GM12864 (cell line): ENCODE data around the gene TCIRG1.

Experiments used
- DNase-seq: peaks from one replicate; pipeline ENCODE4 v3.0.0-alpha.2; 2011; ENCODE audit warnings: low read depth
- H3K4me3 ChIP-seq: 2 replicates; pipeline ENCODE4 v1.5.1; 2011; ENCODE audit warnings: mild to moderate bottlenecking, low read depth, low read length, control low read depth
- TF ChIP-seq, protein P1 (sequence below): IDR thresholded peaks from 2 replicates; pipeline ENCODE4 v1.5.1; 2011; ENCODE audit warnings: low read depth, mild to moderate bottlenecking, moderate library complexity, low read length, control low read depth, inconsistent platforms; ENCODE audit errors: missing control alignments

TCIRG1 gene

DNA sequence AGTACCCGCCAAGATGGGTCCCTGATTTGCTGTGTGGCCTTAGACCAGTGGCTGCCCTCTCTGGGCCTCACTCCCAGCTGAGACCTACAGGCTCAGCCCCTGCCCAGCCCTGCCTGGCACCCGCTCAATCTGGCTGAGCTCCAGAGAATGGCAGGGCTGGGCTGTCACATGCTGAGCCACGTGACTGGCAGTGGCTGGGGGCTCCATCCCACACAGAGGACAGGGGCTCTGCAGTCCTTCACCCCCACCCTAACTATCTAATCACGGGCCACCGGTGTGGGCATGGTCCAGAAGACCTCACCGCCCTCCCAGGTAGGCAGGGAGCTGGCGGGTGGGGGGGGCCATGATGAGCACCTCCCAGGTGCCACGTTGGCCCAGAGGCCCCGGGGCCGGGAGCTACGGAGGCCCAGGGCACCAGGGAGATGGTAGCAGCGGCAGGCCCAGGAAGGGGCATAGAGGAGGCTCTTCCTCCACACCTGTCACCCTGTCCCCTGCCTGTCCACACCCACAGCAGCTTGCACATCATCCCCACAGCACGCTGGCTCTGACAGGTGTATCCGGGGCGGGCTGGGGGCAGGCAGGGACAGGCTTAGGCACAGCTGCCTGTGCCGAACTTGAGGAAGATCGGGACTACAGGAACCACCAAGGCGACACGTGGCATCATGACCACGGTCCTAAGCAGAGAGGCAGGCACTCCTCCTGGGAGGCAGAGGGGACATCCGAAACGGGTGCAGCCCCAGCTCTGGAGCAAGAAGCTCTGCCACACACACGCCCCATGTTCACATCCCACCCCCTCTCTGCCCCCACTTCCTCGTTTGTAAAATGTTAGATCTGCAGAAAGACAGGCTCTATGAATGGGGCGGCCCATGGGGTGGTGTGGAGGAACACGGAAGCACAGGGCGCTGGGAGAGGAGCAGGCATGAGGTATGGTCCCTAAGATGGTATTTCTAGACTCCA is 30.2 kb upstream of the TCIRG1 start:
- DNase-seq, result no peak
- TF ChIP-seq, protein P1, sequence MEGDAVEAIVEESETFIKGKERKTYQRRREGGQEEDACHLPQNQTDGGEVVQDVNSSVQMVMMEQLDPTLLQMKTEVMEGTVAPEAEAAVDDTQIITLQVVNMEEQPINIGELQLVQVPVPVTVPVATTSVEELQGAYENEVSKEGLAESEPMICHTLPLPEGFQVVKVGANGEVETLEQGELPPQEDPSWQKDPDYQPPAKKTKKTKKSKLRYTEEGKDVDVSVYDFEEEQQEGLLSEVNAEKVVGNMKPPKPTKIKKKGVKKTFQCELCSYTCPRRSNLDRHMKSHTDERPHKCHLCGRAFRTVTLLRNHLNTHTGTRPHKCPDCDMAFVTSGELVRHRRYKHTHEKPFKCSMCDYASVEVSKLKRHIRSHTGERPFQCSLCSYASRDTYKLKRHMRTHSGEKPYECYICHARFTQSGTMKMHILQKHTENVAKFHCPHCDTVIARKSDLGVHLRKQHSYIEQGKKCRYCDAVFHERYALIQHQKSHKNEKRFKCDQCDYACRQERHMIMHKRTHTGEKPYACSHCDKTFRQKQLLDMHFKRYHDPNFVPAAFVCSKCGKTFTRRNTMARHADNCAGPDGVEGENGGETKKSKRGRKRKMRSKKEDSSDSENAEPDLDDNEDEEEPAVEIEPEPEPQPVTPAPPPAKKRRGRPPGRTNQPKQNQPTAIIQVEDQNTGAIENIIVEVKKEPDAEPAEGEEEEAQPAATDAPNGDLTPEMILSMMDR, result no peak

DNA sequence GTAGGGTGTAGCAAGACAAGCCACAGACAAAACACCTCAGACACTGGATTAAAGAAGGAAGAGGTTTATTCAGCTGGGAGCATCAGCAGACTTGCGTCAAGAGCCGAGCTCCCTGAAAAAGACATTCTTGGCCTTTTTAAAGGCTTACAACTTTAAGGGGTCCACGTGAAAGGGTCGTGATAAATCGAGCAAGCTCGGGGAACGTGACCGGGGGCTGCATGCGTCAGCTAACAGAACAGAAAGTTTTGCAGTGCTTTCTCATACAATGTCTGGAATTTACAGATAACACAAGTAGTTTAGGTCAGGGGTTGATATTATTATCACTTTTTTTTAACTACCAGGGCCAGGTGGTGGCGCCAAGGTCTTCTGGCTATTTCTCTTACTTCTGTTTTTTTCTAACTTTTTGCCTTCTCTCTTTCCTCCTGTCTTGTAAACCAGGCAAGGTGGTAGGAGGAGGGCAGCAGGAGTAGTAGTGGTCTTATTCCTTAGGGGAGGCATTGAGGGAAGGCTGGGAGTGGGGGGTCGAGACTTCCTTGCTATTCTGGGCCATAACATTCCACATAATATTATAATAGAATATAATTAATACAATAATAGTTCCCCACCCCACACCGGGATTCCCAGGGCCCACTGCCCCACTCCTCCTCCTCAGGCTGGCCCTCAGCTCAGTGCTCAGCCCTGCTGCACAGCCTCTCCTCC is 29.3 kb upstream of the TCIRG1 start:
- TF ChIP-seq, protein P1, result peak; percentile 28
- DNase-seq, result no peak
- no peak overlapping the region for H3K4me3 ChIP-seq

More for the DNA sequence above, 30.2 kb upstream of the TCIRG1 start:
- H3K4me3 ChIP-seq, result no peak overlapping the region

DNA sequence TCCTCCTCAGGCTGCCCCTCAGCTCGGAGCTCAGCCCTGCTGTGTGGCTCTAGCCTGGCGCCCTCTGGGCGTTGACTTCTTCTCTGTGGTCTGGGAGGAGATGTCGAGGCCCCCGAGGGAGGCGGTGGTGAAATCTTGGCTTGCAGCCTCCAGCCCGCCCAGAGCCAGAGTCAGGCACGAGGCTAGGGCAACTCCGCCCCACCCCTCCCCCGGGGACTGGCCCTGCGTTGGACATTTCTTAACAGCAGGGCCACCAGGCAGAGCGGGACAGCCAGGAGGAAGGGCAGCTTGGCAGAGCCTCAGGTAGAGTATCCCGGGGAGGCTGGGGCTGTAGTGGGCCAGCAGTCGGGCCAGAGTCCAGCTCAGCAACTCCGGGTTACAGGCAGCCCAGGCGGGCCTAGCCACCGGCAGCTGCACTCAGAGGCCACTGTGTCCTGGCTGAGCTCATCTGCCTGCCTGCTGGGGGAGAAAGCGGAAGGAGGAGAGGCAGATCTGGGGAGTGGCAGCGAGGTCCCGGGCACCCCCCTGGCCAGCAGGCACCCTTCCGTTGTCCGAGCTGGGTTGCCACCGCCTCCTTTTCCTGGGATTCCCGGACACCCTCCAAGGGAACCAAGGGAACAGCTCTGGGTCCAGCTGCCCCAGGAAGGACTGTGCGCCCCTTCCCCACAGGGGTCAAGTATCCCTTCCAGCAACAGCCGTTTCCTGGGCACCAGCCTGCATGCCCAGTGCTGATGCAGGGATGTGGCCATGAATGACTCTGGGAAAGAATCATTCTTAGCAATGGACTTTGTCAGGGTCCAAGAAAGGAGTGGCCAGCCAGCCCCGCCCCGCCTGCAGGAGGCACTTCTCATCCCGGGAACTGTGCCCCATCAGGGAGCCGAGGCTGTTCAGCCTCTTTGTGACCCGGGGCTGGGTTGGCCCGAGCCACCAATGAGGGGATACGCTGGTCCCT is 28.5 kb upstream of the TCIRG1 start, which contains the start of gene ALDH3B1:
ALDH3B1 (plus strand) TSS at position 238 of the 952 bp plus-strand sequence. CDS start 4,971 bp downstream, outside the sequence.
- TF ChIP-seq, protein P1, result no peak
- no peak for DNase-seq
- no peak within 1 kb of the TSS for H3K4me3 ChIP-seq

DNA sequence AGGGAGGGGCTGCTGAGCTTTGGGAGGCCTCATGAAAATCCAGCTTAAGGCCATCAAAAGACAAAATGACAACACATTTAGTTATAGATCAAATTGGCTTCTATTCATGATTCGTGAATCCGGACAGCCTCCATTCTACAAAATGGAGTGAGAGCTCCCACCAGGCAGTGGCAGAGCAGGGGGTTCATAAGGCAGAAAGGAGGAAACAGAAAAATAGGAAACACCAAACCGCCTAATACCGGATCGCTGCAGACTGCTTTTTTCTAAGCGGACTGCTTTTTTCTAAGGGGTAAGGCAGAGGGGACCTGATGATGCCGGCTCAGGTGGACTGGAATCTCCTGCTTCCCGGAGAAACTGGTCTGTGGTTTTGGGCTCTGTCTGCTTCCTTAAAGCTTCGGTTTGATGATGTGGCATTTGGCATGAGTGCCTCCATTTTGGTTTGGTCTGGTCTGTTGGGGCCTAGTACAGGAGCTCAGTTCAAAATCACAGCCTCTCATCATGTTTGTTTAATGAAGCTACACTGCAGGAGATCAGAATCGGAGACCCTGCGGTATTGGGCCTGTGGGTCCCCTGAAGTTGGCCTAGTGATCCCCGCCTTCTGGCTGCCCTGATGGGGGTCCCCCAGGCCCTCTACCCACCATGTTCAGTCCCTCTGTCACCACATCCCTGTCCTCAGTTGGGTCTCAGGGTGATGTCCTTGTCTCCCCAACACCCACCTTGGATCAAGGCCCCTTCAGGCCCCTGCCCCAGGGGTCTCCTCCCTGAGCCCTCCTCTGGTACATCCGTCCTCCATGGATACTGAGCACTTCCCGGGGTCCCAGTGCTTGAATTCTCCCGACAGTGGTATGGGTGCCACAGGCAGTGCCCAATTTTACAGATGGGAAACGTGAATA is 27.5 kb upstream of the TCIRG1 start:
- TF ChIP-seq, protein P1, result no peak
- DNase-seq, result no peak
- H3K4me3 ChIP-seq, result no peak overlapping the region

DNA sequence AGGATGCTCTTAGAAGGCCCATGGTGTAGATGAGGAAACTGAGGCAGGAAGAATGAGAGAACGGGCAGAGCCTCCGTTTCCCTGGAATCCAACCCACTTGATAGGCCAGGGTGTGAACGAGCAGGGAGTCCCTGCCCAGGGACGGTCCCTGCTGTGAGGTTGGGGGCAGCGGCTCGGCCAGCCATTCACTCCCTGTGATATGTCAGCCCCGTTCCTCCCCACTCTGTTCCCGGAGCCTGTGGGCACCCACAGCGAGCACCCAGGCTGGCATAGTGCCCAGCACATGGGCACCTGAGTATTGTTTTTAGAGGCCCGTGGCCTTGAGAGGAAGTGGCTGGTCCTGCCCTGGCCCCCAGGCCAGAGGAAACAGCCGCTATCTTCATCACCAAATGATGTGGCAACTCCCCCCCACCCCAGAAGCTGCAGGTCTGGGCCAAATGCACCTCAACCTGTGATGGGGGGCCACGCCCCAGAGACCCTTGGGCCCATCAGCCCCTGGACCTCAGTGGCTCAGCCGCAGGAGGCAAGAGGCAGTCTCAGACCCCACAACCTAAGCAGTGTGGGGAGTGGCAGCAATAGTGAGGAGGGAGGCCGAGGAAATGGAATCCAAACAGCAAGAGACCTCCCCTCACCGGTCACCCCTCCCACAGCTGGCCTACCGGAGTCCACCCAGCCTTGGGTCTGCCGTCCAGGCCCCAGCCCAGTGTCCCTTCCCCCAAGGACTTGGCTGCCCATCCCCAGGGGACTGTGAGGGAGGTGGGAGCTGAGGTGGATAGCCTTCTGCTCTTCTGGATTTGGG is 26.6 kb upstream of the TCIRG1 start:
- TF ChIP-seq, protein P1, result no peak
- DNase-seq, result no peak
- H3K4me3 ChIP-seq, result no peak overlapping the region
